SK-N-MC (cell line): ENCODE measurements around the gene PMEL.
"Not testable (repeated sequence)": the region's sequence is repeated elsewhere in the genome, so short reads cannot be mapped to it uniquely, and the experiment has no call there.

Experiments used
- DNase-seq: peaks from one replicate; pipeline ENCODE4 v3.0.0-alpha.2; 2011; ENCODE audit warnings: low read depth, low spot score
- H3K27ac ChIP-seq: fragments of 200-600 bp; sonication (generic); 2 replicates; pipeline ENCODE4 v1.5.1; 2016; ENCODE audit warnings: mixed run types
- H3K36me3 ChIP-seq: fragments of 200-600 bp; sonication (generic); 2 replicates; pipeline ENCODE4 v1.6.1; 2017; ENCODE audit warnings: antibody characterized with exemption, low read length, mixed read lengths; ENCODE audit not compliant: insufficient read depth
- H3K4me3 ChIP-seq: fragments of 200-600 bp; sonication (generic); 2 replicates; pipeline ENCODE4 v1.5.1; 2016
- H3K9ac ChIP-seq: fragments of 200-600 bp; sonication (generic); 2 replicates; pipeline ENCODE4 v1.8.0; 2017; ENCODE audit warnings: mixed run types, mixed read lengths; ENCODE audit not compliant: insufficient read length
- H3K9me3 ChIP-seq: fragments of 200-600 bp; sonication (generic); 2 replicates; pipeline ENCODE4 v1.6.1; 2017; ENCODE audit warnings: low read depth, mild to moderate bottlenecking, antibody characterized with exemption, low read length, moderate library complexity, mixed read lengths
- EZH2 ChIP-seq: fragments of 200-600 bp; sonication (generic); IDR thresholded peaks from one replicate; pipeline ENCODE4 v1.6.1; 2017; ENCODE audit warnings: antibody characterized with exemption
- FOXP2 ChIP-seq: optimal IDR thresholded peaks from 2 replicates; pipeline ENCODE3; 2011; ENCODE audit warnings: mild to moderate bottlenecking, moderate library complexity; ENCODE audit not compliant: insufficient read depth; ENCODE audit errors: extremely low read length, control extremely low read depth
- POLR2AphosphoS5 ChIP-seq: IDR thresholded peaks from 2 replicates; pipeline ENCODE4 v1.6.1; 2012; ENCODE audit warnings: mild to moderate bottlenecking, low read depth, low read length, borderline replicate concordance

PMEL gene

GRCh38 chr12:56001487-56002100 is 35.8 kb upstream of the PMEL start:
- DNase-seq, result no peak
- no peak for TF ChIP-seq EZH2
- TF ChIP-seq POLR2AphosphoS5, result no peak
- Histone ChIP-seq H3K9me3 (no peaks in the 10 kb centered on the region), H3K27ac (no peak overlapping the region), H3K36me3 (no peaks in the 10 kb centered on the region), H3K4me3 (no peak overlapping the region), H3K9ac (no peak overlapping the region)

GRCh38 chr12:55999999-56000540 is 34.2 kb upstream of the PMEL start:
- H3K27ac ChIP-seq, H3K4me3 ChIP-seq, DNase-seq, H3K36me3 ChIP-seq, H3K9ac ChIP-seq, H3K9me3 ChIP-seq: not testable (repeated sequence)

- H3K36me3 ChIP-seq, H3K9me3 ChIP-seq, H3K27ac ChIP-seq, H3K4me3 ChIP-seq, DNase-seq, H3K9ac ChIP-seq: not testable (repeated sequence)
These were observed 33.7 kb upstream of the PMEL start for GRCh38 chr12:55999522-55999921.

GRCh38 chr12:55997535-55997859 is 31.7 kb upstream of the PMEL start:
- peaks cover 18% of the 10 kb centered on the region; the same call in 1 of the 2 replicates for H3K36me3 ChIP-seq
- H3K9ac ChIP-seq, result no peak overlapping the region
- no peaks in the 10 kb centered on the region for H3K9me3 ChIP-seq
- DNase-seq, result no peak
- H3K4me3 ChIP-seq, result no peak overlapping the region
- H3K27ac ChIP-seq, result no peak overlapping the region
- TF ChIP-seq EZH2, result no peak
- no peak for TF ChIP-seq POLR2AphosphoS5
- no peak for TF ChIP-seq FOXP2

GRCh38 chr12:55996715-55997534 is 31.1 kb upstream of the PMEL start, which contains the start of gene SUOX:
Gene SUOX (plus strand): TSS chr12:55997276. CDS start chr12:56002222, 4,946 bp downstream.
- H3K36me3 ChIP-seq, result peaks cover 23% of the 10 kb centered on the region; the same call in 1 of the 2 replicates
- H3K9me3 ChIP-seq, result no peaks in the 10 kb centered on the region
- TF ChIP-seq FOXP2, result no peak
- H3K4me3 ChIP-seq, result no peak within 1 kb of the TSS
- DNase-seq, result no peak
- no peak within 1 kb of the TSS for H3K27ac ChIP-seq
- no peak within 1 kb of the TSS for H3K9ac ChIP-seq

GRCh38 chr12:55996201-55996714 is 30.4 kb upstream of the PMEL start:
- TF ChIP-seq POLR2AphosphoS5 (no peak), EZH2 (no peak)
- Histone ChIP-seq H3K9ac (no peak overlapping the region), H3K9me3 (no peaks in the 10 kb centered on the region), H3K4me3 (no peak overlapping the region), H3K36me3 (peaks cover 28% of the 10 kb centered on the region; the same call in 1 of the 2 replicates), H3K27ac (no peak overlapping the region)
- no peak for DNase-seq

GRCh38 chr12:55995366-55995765 is 29.5 kb upstream of the PMEL start:
- Histone ChIP-seq H3K36me3 (peaks cover 37% of the 10 kb centered on the region; the same call in 1 of the 2 replicates), H3K4me3 (no peak overlapping the region), H3K9ac (no peak overlapping the region), H3K9me3 (no peaks in the 10 kb centered on the region), H3K27ac (0 out of 2 replicates have a peak overlapping the region, but pooled peaks have one; percentile 26)
- no peak for DNase-seq
- TF ChIP-seq POLR2AphosphoS5 (no peak), FOXP2 (no peak), EZH2 (no peak)

GRCh38 chr12:55993230-55993853 is 27.5 kb upstream of the PMEL start:
- H3K4me3 ChIP-seq, result no peak overlapping the region
- H3K27ac ChIP-seq, result no peak overlapping the region
- TF ChIP-seq FOXP2 (no peak), POLR2AphosphoS5 (no peak), EZH2 (no peak)
- no peaks in the 10 kb centered on the region for H3K9me3 ChIP-seq
- no peak overlapping the region for H3K9ac ChIP-seq
- peaks cover 47% of the 10 kb centered on the region for H3K36me3 ChIP-seq
- no peak for DNase-seq
